GM21526 (cell line): ENCODE results near the gene GRIK1.

Experiments used
- ATAC-seq: cut with Tn5 transposase; IDR thresholded peaks from one replicate; pipeline ENCODE4 v1.9.1; 2021; ENCODE audit warnings: moderate library complexity; ENCODE audit not compliant: unreplicated experiment, low FRiP score

The GRIK1 gene

DNA sequence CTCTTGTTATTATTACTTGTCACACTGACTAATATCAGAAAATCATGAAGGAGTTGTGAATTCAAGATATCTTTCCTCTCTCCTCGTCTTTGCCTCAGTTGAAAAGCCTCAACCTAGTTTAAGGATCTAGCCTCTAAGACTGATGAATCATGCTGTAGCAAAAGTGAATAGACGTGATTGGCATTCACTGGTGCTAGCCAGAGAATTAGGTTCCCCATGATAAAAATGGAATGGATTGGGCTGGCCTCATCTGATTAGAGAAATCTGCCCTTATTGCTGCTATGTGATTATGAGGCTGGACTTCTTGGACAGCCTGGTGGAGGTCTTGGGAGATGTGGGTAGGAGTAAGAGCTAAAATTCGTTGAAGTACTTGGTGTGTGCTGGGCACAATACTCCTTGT lies 432.8 kb downstream of the GRIK1 start:
- no peak for ATAC-seq

DNA sequence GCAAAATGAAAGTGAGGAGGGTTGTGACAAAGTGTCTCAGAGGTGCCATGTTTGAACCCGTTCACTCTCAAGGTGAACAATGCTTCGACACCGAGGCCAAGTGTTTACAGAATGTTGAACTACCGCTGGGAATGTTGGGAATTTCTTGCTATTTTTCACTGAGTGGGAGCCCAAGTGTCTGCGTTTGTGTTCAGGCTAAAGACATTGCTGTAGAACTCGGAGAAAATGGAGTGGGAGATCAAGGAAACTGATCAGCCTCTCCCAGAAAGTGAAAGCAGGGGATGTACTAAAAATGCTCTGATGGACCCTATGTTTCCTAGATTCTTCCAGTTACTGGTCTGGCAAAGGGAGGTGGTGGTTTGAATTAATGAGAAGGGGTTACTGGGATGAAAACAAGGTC lies 433.6 kb downstream of the GRIK1 start:
- ATAC-seq = no peak

DNA sequence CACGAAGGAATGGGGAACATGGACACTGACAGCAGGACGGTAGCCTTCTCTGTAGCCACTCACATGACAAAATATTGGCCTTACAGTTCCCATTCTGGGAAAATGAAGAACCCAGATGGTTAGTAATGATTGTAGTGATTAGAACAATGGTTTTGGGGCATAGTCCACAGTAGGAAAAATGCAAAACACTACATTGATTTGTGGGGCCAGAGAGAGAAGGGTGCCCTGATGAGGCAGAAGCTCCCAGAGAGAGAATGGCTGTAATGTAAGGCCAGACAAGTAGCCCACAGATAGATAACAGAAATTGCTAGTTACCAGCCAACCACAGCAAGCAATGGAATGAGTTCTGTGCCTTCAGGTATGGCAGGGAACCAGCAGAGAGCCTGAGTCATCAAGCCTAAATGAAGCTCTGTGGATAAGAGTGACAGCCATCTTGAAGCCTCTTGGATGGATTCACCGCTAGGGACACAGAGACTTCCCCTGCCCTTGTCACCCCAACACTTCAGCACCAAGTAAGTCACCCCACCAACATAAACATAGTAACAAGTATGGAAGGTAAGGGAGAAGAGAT lies 435.0 kb downstream of the GRIK1 start:
- no peak for ATAC-seq

DNA sequence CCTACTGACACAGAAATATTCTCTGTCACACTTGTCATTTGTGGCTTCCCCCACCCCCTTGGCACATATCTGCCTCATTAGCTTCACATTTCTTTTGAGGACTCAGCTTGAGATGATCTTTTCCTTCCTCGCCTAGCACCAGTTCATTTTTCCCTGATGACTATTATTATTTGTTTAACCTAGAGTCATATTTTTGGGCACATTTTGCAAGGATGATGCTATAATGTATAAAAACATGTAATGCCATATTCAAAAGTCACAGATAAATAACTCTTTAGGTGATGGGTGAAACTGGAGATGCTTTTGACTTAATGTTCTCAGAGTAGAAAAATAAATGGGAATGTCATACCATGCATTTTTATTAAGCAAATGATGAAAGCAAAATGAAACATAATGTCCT lies 438.3 kb downstream of the GRIK1 start:
- ATAC-seq = no peak

DNA sequence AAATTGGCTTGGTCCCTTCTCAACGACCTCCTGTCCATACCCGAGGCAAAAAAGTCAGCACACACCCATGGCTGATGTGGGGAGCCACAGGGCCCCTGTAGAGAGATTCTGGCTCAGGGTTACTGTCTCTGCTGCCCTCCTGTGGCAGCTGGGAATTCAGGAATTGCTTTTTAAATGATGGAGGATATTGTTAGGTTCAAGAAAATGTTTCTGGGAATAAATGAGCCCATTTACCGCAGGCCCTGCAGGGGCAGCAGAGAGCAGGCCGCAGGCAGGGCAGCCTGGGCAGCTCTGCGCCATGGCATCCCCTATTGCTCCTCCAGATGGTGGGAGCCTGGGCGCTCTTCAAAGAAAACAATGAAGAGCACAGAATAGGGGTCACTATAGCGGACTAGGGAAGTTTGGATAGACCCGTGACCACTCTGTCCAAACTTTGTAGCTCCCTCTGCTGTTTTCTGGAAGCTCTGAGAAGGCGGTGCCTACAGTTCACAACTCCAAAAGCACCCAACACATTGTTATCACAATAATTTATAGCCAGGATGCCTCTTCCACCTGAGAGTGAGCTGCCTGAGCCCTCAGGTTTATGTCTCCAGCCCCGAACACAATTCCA lies 440.0 kb downstream of the GRIK1 start:
- no peak for ATAC-seq

DNA sequence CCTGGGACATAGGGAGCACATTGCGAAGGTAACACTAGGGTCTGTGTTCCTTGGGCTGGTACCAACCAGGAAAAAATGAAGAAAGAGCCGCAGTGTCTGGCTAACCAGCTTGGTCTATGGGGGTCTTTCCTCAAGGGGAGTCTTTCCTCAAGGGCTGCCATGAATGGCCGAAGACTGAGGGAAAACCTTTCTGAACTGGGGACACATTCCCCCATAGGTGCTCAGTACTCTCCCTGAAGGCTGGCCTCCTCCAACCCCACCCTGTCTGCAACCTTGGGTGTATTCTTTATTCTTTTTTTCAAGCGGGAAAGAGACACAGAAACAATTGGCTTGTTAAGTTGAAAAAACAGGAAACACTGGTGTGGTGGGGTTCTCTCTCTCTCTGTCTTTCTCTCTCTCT lies 440.6 kb downstream of the GRIK1 start:
- no peak for ATAC-seq

DNA sequence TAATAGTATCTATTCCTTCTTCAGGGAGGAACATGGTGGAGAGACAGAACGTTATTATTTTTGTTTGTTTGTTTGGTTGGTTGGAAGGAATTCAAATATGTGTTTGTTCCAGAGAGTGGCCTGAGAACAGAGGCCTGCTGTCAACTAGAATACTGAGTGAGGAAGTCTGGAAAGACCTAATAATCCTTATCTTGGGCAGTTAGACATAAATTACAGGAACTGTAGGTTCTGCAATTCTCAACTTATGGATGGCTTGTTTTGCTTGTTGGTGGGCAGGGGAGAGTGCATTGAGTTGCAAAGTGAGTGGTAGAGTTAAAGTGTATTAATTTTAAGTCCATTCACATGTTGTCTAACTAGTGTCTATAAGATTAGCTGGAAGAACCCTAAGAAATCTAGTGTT lies 443.5 kb downstream of the GRIK1 start:
- no peak for ATAC-seq

DNA sequence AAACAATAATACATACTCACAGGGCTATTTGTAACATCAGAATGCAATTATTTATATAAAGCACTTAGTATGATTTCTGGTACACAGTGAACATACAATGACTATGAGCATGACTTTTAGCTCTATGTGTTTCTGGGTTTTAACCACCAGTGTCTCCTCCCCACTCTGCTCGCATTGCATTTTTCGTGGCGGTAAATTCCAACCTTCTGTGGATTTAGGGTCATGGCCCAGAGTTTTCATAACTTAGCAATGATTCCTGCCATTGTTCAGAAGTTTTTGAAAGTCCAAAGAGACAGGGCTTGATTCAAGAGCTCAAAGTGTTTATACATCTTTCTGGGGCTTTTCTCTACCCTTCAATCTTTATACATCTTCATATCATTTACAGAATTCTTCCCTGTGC lies 449.8 kb downstream of the GRIK1 start:
- ATAC-seq = no peak

DNA sequence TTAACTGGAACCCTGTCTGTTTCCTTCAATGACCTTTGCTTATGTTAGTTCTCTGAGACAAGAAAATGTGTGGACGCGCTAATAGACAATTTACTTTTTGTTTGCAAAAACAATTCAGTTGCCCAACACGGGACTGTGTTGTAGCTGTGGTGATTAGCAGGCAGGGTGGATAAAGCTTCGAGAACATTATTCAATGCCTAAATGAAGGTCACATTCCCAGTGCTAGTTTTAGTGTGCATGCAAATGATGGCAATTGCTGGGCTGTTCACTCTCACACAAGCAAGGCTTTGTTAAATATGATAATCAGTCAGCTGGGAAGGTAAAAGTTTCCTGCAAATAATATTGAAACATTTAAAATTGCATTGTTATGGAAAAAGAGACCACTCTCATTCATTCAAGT lies 452.6 kb downstream of the GRIK1 start:
- no peak for ATAC-seq
